Endothelial cell of umbilical vein (primary cell): ENCODE results near the gene FGF3. TPM values are rescaled to one million over a fixed set of nuclear protein-coding genes. Genes with fewer than 3 reads are reported as not detected.

Experiments used
- BruUV-seq: library from RNA; stranded (reverse); fragments of 400-500 nt; replicated peaks from 2 replicates; lab custom pipeline; 2021; lab: Mats Ljungman, UMichigan
- CTCF ChIA-PET: fragments of 300-600, 350-600 bp; sonication (Branson Sonifier 250); formaldehyde crosslinking; loops from one replicate; lab custom pipeline; 2021; ENCODE audit warnings: antibody characterized with exemption, inconsistent platforms; lab: Charles Lee
- POLR2A ChIA-PET: fragments of 300-600, 350-600 bp; sonication (Branson Sonifier 250); formaldehyde crosslinking; loops from one replicate; lab custom pipeline; 2021; ENCODE audit warnings: antibody characterized with exemption, inconsistent platforms; lab: Charles Lee
- DNase-seq: peaks from one replicate; pipeline ENCODE4 v3.0.0-alpha.2; 2011; ENCODE audit warnings: low read depth, low spot score
- FAIRE-seq: peaks from 2 replicates; lab custom pipeline; 2011; peaks lifted over from hg19 to GRCh38; lab: Jason Lieb, UNC
- H2AFZ ChIP-seq: 2 replicates; pipeline ENCODE4 v1.6.0; 2012; ENCODE audit warnings: low read depth, low read length, control low read depth, inconsistent platforms
- H3K27ac ChIP-seq: 2 replicates; pipeline ENCODE4 v1.5.1; 2011; ENCODE audit warnings: low read depth, mild to moderate bottlenecking, control low read depth, low read length, moderate library complexity; ENCODE audit not compliant: insufficient read depth
- H3K27me3 ChIP-seq, 2 experiments: 2 replicates each; pipeline versions ENCODE4 v1.6.0 to v1.6.1; 2011; ENCODE audit warnings: low read length in 2 of 2, mixed read lengths in 1 of 2; ENCODE audit not compliant: control insufficient read depth in 2 of 2, insufficient read depth in 2 of 2
- H3K36me3 ChIP-seq, 2 experiments: 2 replicates in 1 of 2; 3 replicates in 1 of 2; pipeline ENCODE4 v1.5.1; 2011; ENCODE audit warnings: low read length in 2 of 2, mild to moderate bottlenecking in 1 of 2, moderate library complexity in 1 of 2; ENCODE audit not compliant: control insufficient read depth in 2 of 2, insufficient read depth in 2 of 2; ENCODE audit errors: extremely low read depth in 1 of 2
- H3K4me1 ChIP-seq: 3 replicates; pipeline ENCODE4 v1.5.1; 2011; ENCODE audit warnings: mild to moderate bottlenecking, low read length; ENCODE audit not compliant: control insufficient read depth, insufficient read depth; ENCODE audit errors: extremely low read depth
- H3K4me2 ChIP-seq: 2 replicates; pipeline ENCODE4 v1.6.1; 2011; ENCODE audit warnings: low read length, control low read depth, mixed read lengths; ENCODE audit not compliant: insufficient read depth
- H3K4me3 ChIP-seq, 3 experiments: fragments of 200-600 bp in 1 of 3; sonication (generic), shearing (Covaris generic) in 1 of 3; replicated peaks in 1 of 3; 2 replicates each; pipeline ENCODE4 v1.5.1; 2011 to 2016; ENCODE audit warnings: control low read depth in 3 of 3, low read length in 3 of 3, mild to moderate bottlenecking in 2 of 3, inconsistent platforms in 1 of 3, low read depth in 1 of 3, moderate library complexity in 1 of 3; ENCODE audit not compliant: insufficient read depth in 1 of 3
- H3K79me2 ChIP-seq: 2 replicates; pipeline ENCODE4 v1.6.0; 2012; ENCODE audit warnings: low read length, inconsistent platforms; ENCODE audit not compliant: control insufficient read depth, insufficient read depth
- H3K9ac ChIP-seq: replicated peaks from 2 replicates; pipeline ENCODE3; 2011; ENCODE audit warnings: low read length, control low read depth; ENCODE audit not compliant: insufficient read depth; ENCODE audit errors: extremely low read depth
- H3K9me1 ChIP-seq: replicated peaks from 3 replicates; pipeline ENCODE4 v1.6.0; 2011; ENCODE audit warnings: mild to moderate bottlenecking, low read length; ENCODE audit not compliant: control insufficient read depth, insufficient read depth; ENCODE audit errors: extremely low read depth
- H3K9me3 ChIP-seq: replicated peaks from 2 replicates; pipeline ENCODE4 v1.5.1; 2012; ENCODE audit warnings: low read length, inconsistent platforms; ENCODE audit not compliant: control insufficient read depth, insufficient read depth
- H4K20me1 ChIP-seq: replicated peaks from 2 replicates; pipeline ENCODE3; 2011; ENCODE audit warnings: mild to moderate bottlenecking, low read length; ENCODE audit not compliant: control insufficient read depth, insufficient read depth; ENCODE audit errors: extremely low read depth
- CTCF ChIP-seq, 2 donors: IDR thresholded peaks; 1 replicate in 1 of 2; 2 replicates in 1 of 2; pipeline ENCODE4 v1.5.1; 2011; ENCODE audit warnings: low read length in 2 of 2, mild to moderate bottlenecking in 2 of 2, moderate library complexity in 2 of 2, control low read depth in 1 of 2, inconsistent platforms in 1 of 2, low read depth in 1 of 2; ENCODE audit not compliant: insufficient read depth in 1 of 2; ENCODE audit errors: extremely low read depth in 1 of 2
- EZH2 ChIP-seq: IDR thresholded peaks from 2 replicates; pipeline ENCODE4 v1.6.1; 2012; ENCODE audit warnings: borderline replicate concordance, low read depth, mild to moderate bottlenecking, moderate library complexity, low read length, inconsistent platforms; ENCODE audit not compliant: severe bottlenecking
- FOS ChIP-seq: IDR thresholded peaks from 2 replicates; pipeline ENCODE4 v1.6.1; 2011; ENCODE audit warnings: mild to moderate bottlenecking, low read length, moderate library complexity, borderline replicate concordance; ENCODE audit not compliant: insufficient read depth
- MYC ChIP-seq: IDR thresholded peaks from one replicate; pipeline ENCODE4 v1.6.1; 2011; ENCODE audit warnings: mild to moderate bottlenecking, low read depth, low read length
- POLR2A ChIP-seq: IDR thresholded peaks from 2 replicates; pipeline ENCODE4 v1.6.1; 2012; ENCODE audit warnings: low read depth, mild to moderate bottlenecking, control low read depth, low read length
- POLR2AphosphoS5 ChIP-seq: IDR thresholded peaks from 2 replicates; pipeline ENCODE4 v1.6.1; 2012; ENCODE audit warnings: low read depth, mild to moderate bottlenecking, control low read depth, low read length, moderate library complexity; ENCODE audit not compliant: insufficient read depth
- dilution Hi-C: fragments of 300-500 bp; cut with MboI; formaldehyde crosslinking; loops from one replicate; pipeline ENCODE4 v1.15.0; 2019; ENCODE audit warnings: low sequenced_read_pairs; ENCODE audit not compliant: extremely low pct_ligation_motif_present
- intact Hi-C: fragments of 100-400 bp; cut with micrococcal nuclease; formaldehyde crosslinking; loops from one replicate; pipeline ENCODE4 v1.10.0; 2022
- polyA plus RNA-seq, 4 experiments: library from polyadenylated mRNA; depleted of rRNA in 3 of 4; stranded (reverse) in 3 of 4; unstranded in 1 of 4; fragments of >200 nt; gene quantifications; 2 replicates each; pipeline versions ENCODE4 v1.2.1 to v1.2.3, GENCODE V29; 2011 to 2012; ENCODE audit warnings: missing spikeins in 1 of 4
- total RNA-seq: library from RNA; stranded (reverse); gene quantifications from 2 replicates; pipeline ENCODE4 v1.2.3, GENCODE V29; 2021

Gene FGF3
- total and polyA plus RNA-seq, 2 donors (not counting 3 experiments of a cell fraction or from before 2014, with no cell fraction given) = not detected

- Histone ChIP-seq H3K4me2 (no peak overlapping the region), H3K27me3 (peaks cover 2 to 7% of the 10 kb centered on the region in 2 experiments), H3K9ac (no peak overlapping the region), H2AFZ (no peak overlapping the region), H3K4me3 (no peak overlapping the region), H3K79me2 (no peaks in the 10 kb centered on the region), H3K9me1 (no peaks in the 10 kb centered on the region), H3K36me3 (no peaks in the 10 kb centered on the region), H3K9me3 (no peaks in the 10 kb centered on the region), H3K4me1 (no peaks in the 10 kb centered on the region), H4K20me1 (no peaks in the 10 kb centered on the region), H3K27ac (no peak overlapping the region)
- ChIA-PET CTCF (interaction anchor here (1.4 kb wide), 1 partner anchor 27 kb away, joined by 4 read pairs; no protein-coding TSS in a partner anchor), POLR2A (no interaction called here)
- BruUV-seq = no TSS peak
- dilution Hi-C loops = no loop called here
- DNase-seq (no peak), FAIRE-seq (no peak)
- intact Hi-C loops = no loop called here
- TF ChIP-seq POLR2AphosphoS5 (no peak), CTCF (IDR thresholded peaks at IDR 0.05; ENCODE audit: extremely low read depth in 1 of 2, insufficient read depth in 1 of 2, low read depth in 1 of 2, low read length in 2 of 2) (no peak), MYC (no peak), FOS (no peak), POLR2A (no peak), EZH2 (no peak)
Measured at GRCh38 chr11:69828276-69828970, 9.2 kb upstream of the FGF3 start.
